T-helper 2 cell (primary cell): ENCODE measurements around the gene RTN4R.

Source experiments
- DNase-seq, 5 experiments: peaks; one replicate each; pipeline versions ENCODE4 v3.0.0 to v3.0.0-alpha.2; 2012 to 2022

Gene RTN4R

DNA sequence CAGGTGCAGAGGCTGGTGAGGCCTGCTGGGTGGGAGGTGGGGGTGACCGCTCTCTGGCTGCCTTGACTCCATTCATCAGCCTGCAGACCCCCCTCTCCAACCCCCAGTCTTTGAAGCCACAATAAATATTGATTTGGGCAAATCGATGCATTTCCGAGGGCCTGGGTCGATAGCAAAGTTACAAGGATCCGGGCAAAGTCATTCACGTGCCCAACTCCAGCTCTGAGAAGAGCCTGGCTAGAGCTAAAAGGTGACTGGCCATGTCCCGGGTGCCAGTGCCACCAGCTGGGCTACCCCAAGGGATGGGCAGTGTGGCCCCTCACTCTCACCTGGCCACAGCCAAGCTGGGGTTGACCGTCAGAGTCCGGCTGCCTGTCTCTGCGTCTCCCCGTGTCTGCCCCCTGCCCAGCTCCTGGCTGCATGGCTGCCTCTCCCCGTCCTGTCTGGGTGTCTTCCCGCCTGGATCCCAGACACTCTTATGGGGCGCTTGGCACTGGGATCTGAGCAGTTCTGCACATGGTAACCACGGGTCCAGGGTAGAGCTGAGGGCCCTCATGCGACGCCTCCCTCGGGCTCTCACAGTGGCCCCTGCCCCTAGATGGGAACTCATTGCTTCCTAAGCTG, 70.6 kb downstream of the RTN4R start:
- no peak for DNase-seq

DNA sequence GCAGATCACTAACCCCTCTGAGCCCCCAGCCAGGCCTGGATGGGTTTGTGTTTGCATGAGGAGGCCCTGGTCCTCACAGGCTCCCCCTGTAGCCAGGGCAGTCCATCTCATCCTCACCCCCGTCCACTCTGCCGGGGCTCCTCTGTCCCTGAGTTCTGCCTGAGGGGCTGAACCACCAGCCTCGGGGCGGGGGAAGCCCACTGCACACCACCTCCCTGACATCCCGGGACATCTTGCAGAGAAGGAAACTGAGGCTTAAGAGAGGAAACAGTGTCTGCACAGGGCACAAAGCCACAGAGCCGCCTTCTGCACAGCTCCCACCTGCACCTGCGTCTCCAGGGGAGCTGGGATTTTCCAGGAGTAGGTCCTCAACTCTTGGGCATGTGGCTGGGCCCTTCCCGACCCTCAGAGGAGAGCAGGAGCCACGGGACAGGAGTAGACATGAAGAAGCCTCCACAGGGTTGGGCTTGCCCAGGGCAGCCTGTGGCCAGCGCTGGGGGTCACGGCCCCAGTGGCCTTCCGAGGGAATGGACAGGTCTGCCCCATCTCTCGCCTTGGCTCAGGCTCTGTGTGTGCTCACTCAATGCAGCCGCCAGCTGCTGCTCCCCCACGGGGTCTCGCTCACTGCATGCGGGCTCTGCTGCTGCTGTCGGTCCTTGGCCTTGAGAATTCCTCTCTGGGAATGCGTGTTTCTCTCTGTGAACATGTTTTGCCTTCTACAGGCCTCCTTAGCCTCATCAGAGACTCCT, 71.8 kb downstream of the RTN4R start:
- no peak for DNase-seq

DNA sequence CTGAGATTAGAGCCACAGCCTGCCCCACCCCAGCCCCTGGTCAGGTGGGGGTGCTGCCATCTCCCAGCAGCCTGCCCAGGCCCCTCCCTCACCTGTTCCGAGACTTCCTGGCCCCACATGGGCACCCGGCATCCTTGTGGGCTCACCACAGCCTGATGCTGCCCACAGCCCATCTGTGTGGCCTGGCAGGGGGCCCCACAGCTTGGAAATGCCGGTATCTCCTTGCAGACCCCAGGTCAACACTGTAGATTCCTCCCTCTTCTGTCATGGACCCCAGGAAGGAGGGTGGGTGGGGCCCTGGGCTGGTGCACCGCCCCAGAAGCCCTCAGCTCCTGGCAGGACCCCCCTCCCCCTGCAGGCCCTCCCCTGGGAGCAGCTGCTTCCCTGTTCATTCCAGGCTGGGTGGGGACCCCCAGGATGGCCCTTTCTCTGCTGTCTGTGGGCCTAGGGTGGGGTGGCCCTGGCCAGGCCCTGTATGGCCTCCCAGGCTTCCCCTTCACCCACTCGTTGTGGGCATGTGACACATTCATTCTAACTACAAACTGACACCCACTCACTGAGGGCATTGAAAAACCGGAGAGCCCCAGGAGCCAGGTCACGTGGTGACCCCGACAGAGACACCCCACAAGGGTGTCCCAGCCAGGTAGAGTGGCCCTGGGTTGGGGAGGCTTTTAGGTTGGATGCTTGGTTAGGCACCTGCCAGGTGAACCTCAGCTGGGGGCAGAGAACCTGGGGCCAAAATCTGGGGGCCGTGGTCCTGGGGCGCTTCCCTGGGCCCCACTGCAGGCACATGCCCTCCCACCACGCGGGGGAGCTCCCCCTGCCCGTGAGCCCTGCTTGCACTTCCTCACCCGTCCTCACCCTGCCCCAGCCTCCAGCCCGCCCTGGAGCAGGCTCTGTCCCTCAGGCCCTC, 73.2 kb downstream of the RTN4R start:
- no peak for DNase-seq

DNA sequence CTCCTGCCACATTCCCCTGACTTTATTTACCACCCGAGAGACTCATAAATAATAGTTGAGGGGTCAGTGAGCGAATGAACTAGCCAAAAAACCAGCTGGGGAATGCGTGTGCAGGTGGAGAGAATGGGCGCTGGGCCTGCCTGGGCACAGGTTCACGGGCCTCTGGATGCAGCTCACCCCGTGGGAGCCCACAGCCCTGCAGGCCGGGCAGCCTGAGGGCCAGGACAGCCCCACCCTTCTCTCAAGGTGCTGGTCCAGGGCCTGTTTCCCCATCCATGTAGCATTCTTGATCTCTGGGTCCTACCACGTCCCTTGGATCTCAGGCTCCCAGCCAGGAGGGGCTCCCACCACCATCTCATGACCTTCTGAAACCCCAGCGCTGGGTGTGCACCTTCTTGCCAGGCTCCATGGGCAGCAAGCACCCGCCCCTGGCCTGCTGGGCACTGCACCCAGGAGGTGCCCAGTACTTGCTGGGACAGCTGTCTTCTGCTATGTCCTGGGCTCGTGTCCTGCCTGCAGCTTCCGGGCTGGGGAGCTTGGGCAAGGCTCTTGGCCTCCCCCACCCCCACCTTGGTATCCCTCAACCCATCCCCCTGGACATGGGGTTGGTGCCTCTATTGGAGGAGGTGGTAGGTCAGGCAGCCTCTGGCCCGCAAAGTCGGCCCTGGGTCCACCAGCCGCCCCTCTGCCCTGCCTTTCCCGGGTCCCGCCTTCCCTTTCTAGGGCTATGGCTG, 74.2 kb downstream of the RTN4R start:
- no peak for DNase-seq

- DNase-seq: no peak
Measured at GRCh38 chr22:20192972-20193760, 75.0 kb downstream of the RTN4R start.

DNA sequence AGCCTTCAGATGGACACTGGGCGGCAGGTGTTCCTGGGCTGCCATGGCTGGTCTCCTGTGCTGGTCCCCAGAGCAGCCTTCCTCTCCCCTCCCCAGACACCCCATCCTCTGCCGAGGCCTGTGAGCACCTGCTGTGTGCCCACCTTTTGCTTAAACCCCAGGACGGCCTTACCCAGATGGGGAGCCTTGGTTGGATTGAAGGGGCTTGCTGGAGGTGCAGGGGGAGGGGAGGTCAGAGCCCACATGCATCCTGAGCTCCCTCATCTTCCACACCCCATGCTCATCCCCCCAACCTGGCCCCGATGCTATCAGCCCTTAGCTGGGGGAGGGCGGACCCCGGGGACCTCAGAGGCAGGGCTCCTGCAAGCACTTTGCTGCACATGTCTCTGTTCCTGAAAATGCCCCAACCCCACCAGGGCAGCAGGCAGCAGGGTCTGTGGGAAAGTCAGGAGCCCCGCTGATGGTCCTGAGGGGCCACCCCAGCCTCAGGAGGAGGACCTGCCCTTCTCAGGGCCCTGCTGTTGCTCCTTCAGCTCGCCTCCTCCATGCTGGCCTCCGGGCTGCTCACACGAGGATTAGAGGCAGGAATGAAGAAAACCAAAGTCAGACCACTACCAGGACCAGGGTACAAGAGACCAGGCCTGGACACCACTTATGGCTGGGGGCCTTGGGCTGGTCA, 75.7 kb downstream of the RTN4R start:
- no peak for DNase-seq

- DNase-seq: no peak
Measured at GRCh38 chr22:20191803-20192202, 76.3 kb downstream of the RTN4R start.
